SK-N-SH (cell line): Measurements from ENCODE around the gene FAXDC2. TPM values are rescaled to one million over a fixed set of nuclear protein-coding genes. Genes with fewer than 3 reads are reported as not detected.

Experiments used
- CTCF ChIA-PET: fragments of 300-600, 350-600 bp; formaldehyde crosslinking; extraction: SDS; loops from one replicate; lab custom pipeline; 2021; lab: Yijun Ruan, JAX
- POLR2A ChIA-PET: fragments of 350-600 bp; sonication (Branson Sonifier 250); formaldehyde crosslinking; extraction: SDS; loops from one replicate; lab custom pipeline; 2020; ENCODE audit warnings: antibody characterized with exemption, inconsistent platforms; lab: Yijun Ruan, JAX
- DNase-seq: peaks from one replicate; pipeline ENCODE4 v3.0.0; 2012
- H2AFZ ChIP-seq: fragments of 200-600 bp; sonication (generic); 2 replicates; pipeline ENCODE4 v1.8.1; 2016; ENCODE audit warnings: antibody characterized with exemption, mild to moderate bottlenecking, low read depth
- H3F3A ChIP-seq: fragments of 200-600 bp; sonication (generic); replicated peaks from 2 replicates; pipeline ENCODE3; 2016; ENCODE audit warnings: antibody characterized with exemption, mild to moderate bottlenecking; ENCODE audit not compliant: insufficient read depth
- H3K27ac ChIP-seq, 2 experiments: fragments of 200-500 bp in 1 of 2; fragments of 200-600 bp in 1 of 2; sonication (Bioruptor generic) in 1 of 2; sonication (generic), shearing (Covaris generic) in 1 of 2; 2 replicates each; pipeline versions ENCODE4 v1.5.1 to v1.6.1; 2014 to 2016; ENCODE audit warnings: low read depth in 2 of 2, inconsistent platforms in 1 of 2, low read length in 1 of 2, mild to moderate bottlenecking in 1 of 2, mixed read lengths in 1 of 2
- H3K27me3 ChIP-seq: fragments of 200-600 bp; sonication (generic), shearing (Covaris generic); 2 replicates; pipeline ENCODE4 v1.6.1; 2016; ENCODE audit warnings: mixed run types; ENCODE audit not compliant: insufficient read depth
- H3K36me3 ChIP-seq, 2 experiments: fragments of 200-500 bp in 1 of 2; fragments of 200-600 bp in 1 of 2; sonication (Bioruptor generic) in 1 of 2; sonication (generic) in 1 of 2; replicated peaks in 1 of 2; 2 replicates each; pipeline versions ENCODE3 to v1.5.1; 2014 to 2016; ENCODE audit warnings: low read length in 1 of 2, mild to moderate bottlenecking in 1 of 2; ENCODE audit not compliant: insufficient read depth in 2 of 2, control insufficient read depth in 1 of 2
- H3K4me1 ChIP-seq, 2 experiments: fragments of 200-500 bp in 1 of 2; fragments of 200-600 bp in 1 of 2; sonication (Bioruptor generic) in 1 of 2; sonication (generic), shearing (Covaris generic) in 1 of 2; 2 replicates each; pipeline versions ENCODE4 v1.5.1 to v1.6.1; 2014 to 2016; ENCODE audit warnings: low read depth in 1 of 2, low read length in 1 of 2, mixed run types in 1 of 2; ENCODE audit not compliant: insufficient read depth in 2 of 2, control insufficient read depth in 1 of 2
- H3K4me2 ChIP-seq: fragments of 200-600 bp; sonication (generic), shearing (Covaris generic); 2 replicates; pipeline ENCODE4 v1.6.1; 2017; ENCODE audit warnings: mixed run types
- H3K4me3 ChIP-seq, 2 experiments: fragments of 200-500 bp in 1 of 2; fragments of 200-600 bp in 1 of 2; sonication (Bioruptor generic) in 1 of 2; sonication (generic), shearing (Covaris generic) in 1 of 2; 2 replicates each; pipeline versions ENCODE4 v1.5.1 to v1.8.1; 2014 to 2016; ENCODE audit warnings: low read depth in 2 of 2, inconsistent platforms in 1 of 2, low read length in 1 of 2, mild to moderate bottlenecking in 1 of 2, mixed read lengths in 1 of 2, moderate library complexity in 1 of 2
- H3K79me2 ChIP-seq: fragments of 200-600 bp; sonication (generic); 2 replicates; pipeline ENCODE4 v1.8.1; 2017; ENCODE audit warnings: mild to moderate bottlenecking; ENCODE audit not compliant: insufficient read depth
- H3K9ac ChIP-seq: fragments of 200-600 bp; sonication (generic); 2 replicates; pipeline ENCODE4 v1.6.1; 2017; ENCODE audit warnings: mixed run types
- H3K9me2 ChIP-seq: fragments of 200-600 bp; sonication (generic); 2 replicates; pipeline ENCODE4 v1.6.1; 2017; ENCODE audit warnings: mixed run types
- H3K9me3 ChIP-seq: fragments of 200-600 bp; sonication (generic); 2 replicates; pipeline ENCODE4 v1.6.1; 2017; ENCODE audit warnings: mixed run types, mild to moderate bottlenecking, moderate library complexity
- H4K20me1 ChIP-seq: fragments of 200-600 bp; sonication (generic); 2 replicates; pipeline ENCODE4 v1.6.1; 2017; ENCODE audit warnings: mild to moderate bottlenecking, mixed run types; ENCODE audit not compliant: insufficient read depth
- CHD2 ChIP-seq: fragments of 150-350 bp; IDR thresholded peaks from 2 replicates; pipeline ENCODE4 v1.6.1; 2018; ENCODE audit warnings: low read length; ENCODE audit not compliant: partially characterized antibody
- EP300 ChIP-seq, 2 experiments: IDR thresholded peaks; 2 replicates each; pipeline versions ENCODE4 v1.4.0 to v1.6.1; 2012; ENCODE audit warnings: borderline replicate concordance in 1 of 2, low read depth in 1 of 2, low read length in 1 of 2
- EZH2phosphoT487 ChIP-seq: fragments of 200-600 bp; sonication (generic); IDR thresholded peaks from 2 replicates; pipeline ENCODE4 v1.6.1; 2017; ENCODE audit warnings: low read depth, mixed run types, mild to moderate bottlenecking, antibody characterized with exemption, moderate library complexity, borderline replicate concordance
- FOSL2 ChIP-seq: IDR thresholded peaks from 2 replicates; pipeline ENCODE4 v1.4.0; 2012; ENCODE audit warnings: low read depth, mild to moderate bottlenecking, moderate library complexity, borderline replicate concordance
- FOXM1 ChIP-seq: IDR thresholded peaks from 2 replicates; pipeline ENCODE4 v1.4.0; 2012; ENCODE audit warnings: low read depth, mild to moderate bottlenecking
- GABPA ChIP-seq: IDR thresholded peaks from 2 replicates; pipeline ENCODE4 v1.4.0; 2012; ENCODE audit warnings: low read depth, mild to moderate bottlenecking
- IRF3 ChIP-seq: fragments of 150-350 bp; IDR thresholded peaks from 2 replicates; pipeline ENCODE4 v1.6.1; 2016; ENCODE audit warnings: mild to moderate bottlenecking, low read depth, low read length
- JUND ChIP-seq: IDR thresholded peaks from 2 replicates; pipeline ENCODE4 v1.4.0; 2012
- MXI1 ChIP-seq: IDR thresholded peaks from 2 replicates; pipeline ENCODE4 v1.6.1; 2012; ENCODE audit warnings: mild to moderate bottlenecking, low read depth, low read length, improper control_type of control experiment
- NFIC ChIP-seq: IDR thresholded peaks from 2 replicates; pipeline ENCODE4 v1.4.0; 2012; ENCODE audit warnings: borderline replicate concordance
- NRF1 ChIP-seq: IDR thresholded peaks from 2 replicates; pipeline ENCODE4 v1.6.1; 2012; ENCODE audit warnings: low read depth, mild to moderate bottlenecking, low read length
- POLR2AphosphoS5 ChIP-seq: IDR thresholded peaks from 2 replicates; pipeline ENCODE4 v1.6.1; 2012; ENCODE audit warnings: low read depth, low read length
- RXRA ChIP-seq: IDR thresholded peaks from 2 replicates; pipeline ENCODE4 v1.4.0; 2012; ENCODE audit warnings: low read depth, mild to moderate bottlenecking, borderline replicate concordance
- SIN3A ChIP-seq: IDR thresholded peaks from 2 replicates; pipeline ENCODE4 v1.6.1; 2012; ENCODE audit warnings: low read depth, mild to moderate bottlenecking, low read length, moderate library complexity, borderline replicate concordance
- TEAD4 ChIP-seq: IDR thresholded peaks from 2 replicates; pipeline ENCODE4 v1.4.0; 2012; ENCODE audit warnings: mild to moderate bottlenecking, borderline replicate concordance; ENCODE audit not compliant: insufficient read depth
- USF1 ChIP-seq: IDR thresholded peaks from 2 replicates; pipeline ENCODE4 v1.4.0; 2012; ENCODE audit warnings: low read depth, borderline replicate concordance
- YY1 ChIP-seq: IDR thresholded peaks from 2 replicates; pipeline ENCODE4 v1.4.0; 2012; ENCODE audit warnings: low read depth, mild to moderate bottlenecking
- WGBS: methylation state at CpG from one replicate; pipeline ENCODE4 v1.1.6; 2017; ENCODE audit warnings: low lambda C conversion rate; 5-methylcytosine and 5-hydroxymethylcytosine counted together
- polyA plus RNA-seq, 3 experiments: library from polyadenylated mRNA; depleted of rRNA; stranded (reverse); fragments of >200 nt; gene quantifications; 2 replicates each; pipeline ENCODE4 v1.2.3, GENCODE V29; 2012
- TF ChIP-seq, protein P1 (sequence below): IDR thresholded peaks from 2 replicates; pipeline ENCODE4 v1.6.1; 2012; ENCODE audit warnings: mild to moderate bottlenecking, low read depth, low read length, moderate library complexity
- TF ChIP-seq, protein P2 (sequence below): fragments of 200-600 bp; sonication (generic); IDR thresholded peaks from 2 replicates; pipeline ENCODE4 v1.6.1; 2017; ENCODE audit warnings: antibody characterized with exemption, mild to moderate bottlenecking, moderate library complexity
- TF ChIP-seq, protein P3 (sequence below): IDR thresholded peaks from 2 replicates; pipeline ENCODE4; 2012

FAXDC2 gene
- polyA plus RNA-seq, 1 of the 3 experiments (the other 2 are of a cell fraction): 6.0 TPM

DNA sequence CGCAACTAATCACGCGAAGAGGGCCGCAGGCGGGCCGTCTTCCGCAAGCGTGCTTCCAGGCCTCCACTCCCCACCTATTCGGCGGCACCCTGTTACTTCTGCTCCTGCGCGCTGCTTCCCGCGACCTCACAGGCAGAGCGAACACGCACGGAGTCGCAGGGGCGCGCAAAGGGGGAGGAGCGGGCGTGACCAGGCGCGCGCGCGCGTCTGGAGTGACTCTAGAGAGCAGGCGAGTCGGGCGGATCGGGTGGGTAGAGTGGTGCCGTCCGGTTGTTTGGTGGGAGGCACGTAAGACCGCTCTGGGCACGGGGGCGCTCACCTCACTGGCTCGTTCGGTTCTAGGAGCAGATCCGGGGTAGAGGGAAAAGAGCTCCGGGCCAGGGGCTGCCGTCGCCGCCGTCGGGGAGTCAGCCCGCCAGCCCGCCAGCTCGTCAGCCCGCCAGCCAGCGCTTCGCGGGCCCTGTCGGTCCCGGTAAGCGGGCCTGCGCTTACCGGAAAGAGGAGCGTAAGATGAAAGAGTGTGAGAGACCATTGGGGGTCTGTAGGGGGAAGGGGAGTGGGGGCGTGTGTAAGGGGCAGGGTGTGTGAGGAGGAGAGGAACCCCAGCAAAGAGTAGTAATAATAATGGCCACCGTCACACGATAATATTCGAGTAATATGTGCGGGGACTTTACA is 8.0 kb upstream of the FAXDC2 start, which contains the start of gene CNOT8 (continued):
- TF ChIP-seq, protein P1, sequence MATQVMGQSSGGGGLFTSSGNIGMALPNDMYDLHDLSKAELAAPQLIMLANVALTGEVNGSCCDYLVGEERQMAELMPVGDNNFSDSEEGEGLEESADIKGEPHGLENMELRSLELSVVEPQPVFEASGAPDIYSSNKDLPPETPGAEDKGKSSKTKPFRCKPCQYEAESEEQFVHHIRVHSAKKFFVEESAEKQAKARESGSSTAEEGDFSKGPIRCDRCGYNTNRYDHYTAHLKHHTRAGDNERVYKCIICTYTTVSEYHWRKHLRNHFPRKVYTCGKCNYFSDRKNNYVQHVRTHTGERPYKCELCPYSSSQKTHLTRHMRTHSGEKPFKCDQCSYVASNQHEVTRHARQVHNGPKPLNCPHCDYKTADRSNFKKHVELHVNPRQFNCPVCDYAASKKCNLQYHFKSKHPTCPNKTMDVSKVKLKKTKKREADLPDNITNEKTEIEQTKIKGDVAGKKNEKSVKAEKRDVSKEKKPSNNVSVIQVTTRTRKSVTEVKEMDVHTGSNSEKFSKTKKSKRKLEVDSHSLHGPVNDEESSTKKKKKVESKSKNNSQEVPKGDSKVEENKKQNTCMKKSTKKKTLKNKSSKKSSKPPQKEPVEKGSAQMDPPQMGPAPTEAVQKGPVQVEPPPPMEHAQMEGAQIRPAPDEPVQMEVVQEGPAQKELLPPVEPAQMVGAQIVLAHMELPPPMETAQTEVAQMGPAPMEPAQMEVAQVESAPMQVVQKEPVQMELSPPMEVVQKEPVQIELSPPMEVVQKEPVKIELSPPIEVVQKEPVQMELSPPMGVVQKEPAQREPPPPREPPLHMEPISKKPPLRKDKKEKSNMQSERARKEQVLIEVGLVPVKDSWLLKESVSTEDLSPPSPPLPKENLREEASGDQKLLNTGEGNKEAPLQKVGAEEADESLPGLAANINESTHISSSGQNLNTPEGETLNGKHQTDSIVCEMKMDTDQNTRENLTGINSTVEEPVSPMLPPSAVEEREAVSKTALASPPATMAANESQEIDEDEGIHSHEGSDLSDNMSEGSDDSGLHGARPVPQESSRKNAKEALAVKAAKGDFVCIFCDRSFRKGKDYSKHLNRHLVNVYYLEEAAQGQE: 0 out of 2 replicates have a peak, but pooled peaks have one; percentile 16
- no peak for TF ChIP-seq FOSL2
- no peak for TF ChIP-seq IRF3
- no peak for TF ChIP-seq EP300 (IDR thresholded peaks at IDR 0.05; ENCODE audit: borderline replicate concordance in 1 of 2, low read depth in 1 of 2, low read length in 1 of 2)
- peak; percentile 76 for TF ChIP-seq YY1
- TF ChIP-seq TEAD4: no peak
- no peak for TF ChIP-seq USF1
- no peak for TF ChIP-seq EZH2phosphoT487
- no peak for TF ChIP-seq NFIC

- Histone ChIP-seq H3K4me3 (peak overlapping the region; percentile 62 to 86), H3K9me3 (no peaks in the 10 kb centered on the region), H3K27me3 (no peaks in the 10 kb centered on the region), H3K4me1 (peaks cover 14 to 17% of the 10 kb centered on the region in 2 experiments), H3K9me2 (no peaks in the 10 kb centered on the region), H3K27ac (peak overlapping the region; percentile 99 to 100), H3K9ac (peak overlapping the region; percentile 98), H3K4me2 (peak overlapping the region; percentile 99), H4K20me1 (peaks cover 29% of the 10 kb centered on the region), H3K36me3 (peaks cover 0 to 2% of the 10 kb centered on the region in 2 experiments), H3F3A (peaks cover 16% of the 10 kb centered on the region), H2AFZ (peak overlapping the region; percentile 78), H3K79me2 (peaks cover 43% of the 10 kb centered on the region)
- WGBS: 0% methylated on average over 27 of the region's 59 CpGs
- ChIA-PET POLR2A (interaction anchor here (0.6 to 2.5 kb wide), 11 partner anchors 12 to 179 kb away, joined by 3 to 16 read pairs (median 3); no protein-coding TSS in a partner anchor), CTCF (interaction anchor here (0.6 to 1.6 kb wide), 12 partner anchors 22 to 433 kb away, joined by 3 to 6 read pairs (median 3); no protein-coding TSS in a partner anchor)
- DNase-seq: peak; percentile 91
- TF ChIP-seq EP300 (IDR thresholded peaks at IDR 0.05; ENCODE audit: borderline replicate concordance in 1 of 2, low read depth in 1 of 2, low read length in 1 of 2) (peak in 1 of 2 experiments; percentile 27; a peak in 1 of 4 replicates), FOXM1 (0 out of 2 replicates have a peak, but pooled peaks have one; percentile 23), RXRA (0 out of 2 replicates have a peak, but pooled peaks have one; percentile 26), MXI1 (peak; percentile 80), CHD2 (peak; percentile 20), SIN3A (peak; percentile 57), NRF1 (peak; percentile 56), JUND (no peak), TEAD4 (no peak), POLR2AphosphoS5 (peak; percentile 88), GABPA (no peak)
- TF ChIP-seq, protein P2, sequence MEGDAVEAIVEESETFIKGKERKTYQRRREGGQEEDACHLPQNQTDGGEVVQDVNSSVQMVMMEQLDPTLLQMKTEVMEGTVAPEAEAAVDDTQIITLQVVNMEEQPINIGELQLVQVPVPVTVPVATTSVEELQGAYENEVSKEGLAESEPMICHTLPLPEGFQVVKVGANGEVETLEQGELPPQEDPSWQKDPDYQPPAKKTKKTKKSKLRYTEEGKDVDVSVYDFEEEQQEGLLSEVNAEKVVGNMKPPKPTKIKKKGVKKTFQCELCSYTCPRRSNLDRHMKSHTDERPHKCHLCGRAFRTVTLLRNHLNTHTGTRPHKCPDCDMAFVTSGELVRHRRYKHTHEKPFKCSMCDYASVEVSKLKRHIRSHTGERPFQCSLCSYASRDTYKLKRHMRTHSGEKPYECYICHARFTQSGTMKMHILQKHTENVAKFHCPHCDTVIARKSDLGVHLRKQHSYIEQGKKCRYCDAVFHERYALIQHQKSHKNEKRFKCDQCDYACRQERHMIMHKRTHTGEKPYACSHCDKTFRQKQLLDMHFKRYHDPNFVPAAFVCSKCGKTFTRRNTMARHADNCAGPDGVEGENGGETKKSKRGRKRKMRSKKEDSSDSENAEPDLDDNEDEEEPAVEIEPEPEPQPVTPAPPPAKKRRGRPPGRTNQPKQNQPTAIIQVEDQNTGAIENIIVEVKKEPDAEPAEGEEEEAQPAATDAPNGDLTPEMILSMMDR: peak; percentile 22; the same call in 1 of the 2 replicates
- TF ChIP-seq, protein P3, sequence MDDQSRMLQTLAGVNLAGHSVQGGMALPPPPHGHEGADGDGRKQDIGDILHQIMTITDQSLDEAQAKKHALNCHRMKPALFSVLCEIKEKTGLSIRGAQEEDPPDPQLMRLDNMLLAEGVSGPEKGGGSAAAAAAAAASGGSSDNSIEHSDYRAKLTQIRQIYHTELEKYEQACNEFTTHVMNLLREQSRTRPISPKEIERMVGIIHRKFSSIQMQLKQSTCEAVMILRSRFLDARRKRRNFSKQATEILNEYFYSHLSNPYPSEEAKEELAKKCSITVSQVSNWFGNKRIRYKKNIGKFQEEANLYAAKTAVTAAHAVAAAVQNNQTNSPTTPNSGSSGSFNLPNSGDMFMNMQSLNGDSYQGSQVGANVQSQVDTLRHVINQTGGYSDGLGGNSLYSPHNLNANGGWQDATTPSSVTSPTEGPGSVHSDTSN: no peak; the same call in 1 of the 2 replicates
Measured at GRCh38 chr5:154857530-154858296, 7.3 kb upstream of the FAXDC2 start.
